GM21381 (cell line): Measurements from ENCODE around the gene ZMYM4.

Experiments used
- ATAC-seq: cut with Tn5 transposase; IDR thresholded peaks from one replicate; pipeline ENCODE4 v1.9.1; 2021; ENCODE audit warnings: mild to moderate bottlenecking, moderate library complexity; ENCODE audit not compliant: unreplicated experiment

The ZMYM4 gene

GRCh38 chr1:35274197-35274596 lies 5.7 kb downstream of the ZMYM4 start:
- ATAC-seq = no peak

GRCh38 chr1:35278886-35279554 lies 10.5 kb downstream of the ZMYM4 start:
- ATAC-seq = no peak

DNA sequence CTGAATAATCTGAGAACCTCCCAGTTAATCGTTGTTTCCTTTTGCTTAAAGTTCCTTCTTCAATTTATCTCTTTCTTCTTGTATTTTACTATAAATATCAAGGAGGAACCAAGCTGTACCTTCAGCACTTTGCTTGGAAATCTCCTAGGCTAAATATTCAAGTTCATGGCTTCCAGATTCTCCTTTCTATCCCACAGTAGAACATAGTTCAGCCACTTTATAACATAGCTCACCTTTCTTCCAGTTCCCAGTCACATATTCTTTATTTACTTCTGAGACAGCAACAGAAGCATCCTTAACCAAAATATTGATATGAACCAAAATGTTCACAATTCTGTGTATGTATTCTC lies 11.0 kb downstream of the ZMYM4 start:
- ATAC-seq = no peak

GRCh38 chr1:35280006-35280405 lies 11.5 kb downstream of the ZMYM4 start:
- ATAC-seq = no peak

DNA sequence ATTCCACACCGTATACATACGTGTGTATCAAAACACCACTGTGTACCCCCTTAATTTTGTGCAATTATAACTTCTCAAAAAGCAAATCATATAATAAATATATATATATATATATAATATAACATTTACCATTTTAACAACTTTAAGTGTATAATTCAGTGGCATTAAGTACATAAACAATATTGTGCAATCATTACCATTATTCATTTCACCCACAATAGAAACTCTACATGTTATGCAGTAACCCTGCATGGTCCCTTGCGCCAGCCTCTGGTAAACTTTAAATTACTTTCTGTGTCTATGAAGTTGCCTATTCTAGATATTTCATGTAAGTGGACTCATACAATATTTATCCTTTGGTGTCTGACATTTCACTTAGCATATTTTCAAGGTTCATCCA lies 13.1 kb downstream of the ZMYM4 start:
- ATAC-seq = no peak

GRCh38 chr1:35282172-35282571 lies 13.7 kb downstream of the ZMYM4 start:
- ATAC-seq = no peak

- no peak for ATAC-seq
Measured at GRCh38 chr1:35284852-35285251, 16.3 kb downstream of the ZMYM4 start.

DNA sequence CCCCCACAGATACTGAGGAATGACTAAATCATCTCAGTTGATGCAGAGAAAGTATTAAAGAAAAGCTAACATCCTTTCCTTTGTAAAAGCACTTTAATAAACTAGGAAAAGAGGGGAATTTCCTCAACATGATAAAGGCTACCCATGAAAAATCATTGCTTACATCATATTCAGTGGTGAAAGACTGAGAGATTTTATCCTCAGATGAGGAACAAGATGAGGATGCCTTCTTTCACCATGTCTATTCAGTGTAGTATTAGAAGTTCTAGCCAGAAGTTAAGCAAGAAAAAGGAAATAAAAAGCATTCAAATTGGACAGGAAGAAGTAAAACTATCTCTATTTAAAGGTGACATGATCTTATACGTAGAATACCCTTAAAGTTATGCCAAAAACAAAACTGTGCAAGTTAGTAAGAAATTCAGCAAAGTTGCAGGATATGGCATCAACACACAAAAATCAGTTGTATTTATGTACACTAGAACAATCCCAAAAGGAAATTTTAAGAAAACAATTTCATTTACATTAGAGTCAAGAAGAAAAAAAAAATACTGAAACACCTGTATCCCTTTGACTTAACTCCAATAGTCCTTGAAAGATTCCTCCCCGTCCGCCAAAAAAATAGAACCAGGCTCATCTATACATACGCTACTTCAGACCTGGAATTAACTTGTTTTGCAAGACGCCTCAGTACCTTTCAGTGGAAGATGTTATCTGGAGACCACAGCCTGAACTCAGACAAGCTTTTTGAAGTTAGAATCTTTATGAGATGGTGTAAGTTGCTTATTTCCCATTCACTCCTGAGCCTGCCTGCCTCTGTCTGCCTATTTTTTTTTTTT lies 17.5 kb downstream of the ZMYM4 start:
- no peak for ATAC-seq

- no peak for ATAC-seq
Measured at GRCh38 chr1:35287807-35288640, 19.5 kb downstream of the ZMYM4 start.

- ATAC-seq = no peak
Measured at GRCh38 chr1:35288761-35289160, 20.3 kb downstream of the ZMYM4 start.

- no peak for ATAC-seq
Measured at GRCh38 chr1:35290452-35290851, 21.9 kb downstream of the ZMYM4 start.

DNA sequence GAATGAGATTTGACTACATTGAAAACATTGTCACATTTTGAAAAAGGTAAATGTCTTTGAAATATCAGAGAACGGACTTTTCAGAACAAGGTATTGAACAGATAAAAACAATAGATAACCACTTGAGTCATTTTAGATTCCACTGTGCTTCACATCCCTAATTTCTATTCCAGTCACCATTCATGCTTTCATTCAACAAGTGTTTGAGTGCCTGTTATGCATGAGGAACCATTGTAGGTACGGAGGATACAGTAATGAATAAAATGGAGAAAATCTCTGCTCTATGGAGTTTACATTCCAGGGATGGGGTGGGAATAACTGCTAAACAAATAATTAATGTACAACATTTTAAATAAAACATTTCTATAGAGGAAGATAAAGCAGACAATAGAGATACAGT lies 26.3 kb downstream of the ZMYM4 start:
- no peak for ATAC-seq

GRCh38 chr1:35297886-35298285 lies 29.4 kb downstream of the ZMYM4 start:
- no peak for ATAC-seq

DNA sequence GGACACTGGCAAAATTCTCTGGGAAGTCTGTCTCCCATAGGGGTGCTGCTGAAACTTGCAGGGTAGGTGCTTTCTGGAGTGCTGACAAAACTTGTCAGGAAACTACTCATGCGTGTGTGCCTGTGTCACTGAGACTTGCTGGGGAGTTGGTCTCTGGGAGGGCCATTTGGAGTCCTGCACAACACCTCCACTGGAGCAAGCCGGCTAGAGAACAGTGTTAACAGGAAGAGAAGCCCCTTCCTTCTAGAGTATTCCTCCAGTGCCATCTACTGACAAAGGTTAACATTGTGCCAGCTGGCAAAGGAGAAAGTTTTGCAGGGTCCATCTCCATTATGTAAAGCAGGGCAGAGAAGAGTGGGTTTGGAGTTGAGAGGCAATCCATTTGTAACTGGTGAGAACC lies 30.0 kb downstream of the ZMYM4 start:
- ATAC-seq = no peak

GRCh38 chr1:35300376-35300775 lies 31.9 kb downstream of the ZMYM4 start:
- no peak for ATAC-seq

DNA sequence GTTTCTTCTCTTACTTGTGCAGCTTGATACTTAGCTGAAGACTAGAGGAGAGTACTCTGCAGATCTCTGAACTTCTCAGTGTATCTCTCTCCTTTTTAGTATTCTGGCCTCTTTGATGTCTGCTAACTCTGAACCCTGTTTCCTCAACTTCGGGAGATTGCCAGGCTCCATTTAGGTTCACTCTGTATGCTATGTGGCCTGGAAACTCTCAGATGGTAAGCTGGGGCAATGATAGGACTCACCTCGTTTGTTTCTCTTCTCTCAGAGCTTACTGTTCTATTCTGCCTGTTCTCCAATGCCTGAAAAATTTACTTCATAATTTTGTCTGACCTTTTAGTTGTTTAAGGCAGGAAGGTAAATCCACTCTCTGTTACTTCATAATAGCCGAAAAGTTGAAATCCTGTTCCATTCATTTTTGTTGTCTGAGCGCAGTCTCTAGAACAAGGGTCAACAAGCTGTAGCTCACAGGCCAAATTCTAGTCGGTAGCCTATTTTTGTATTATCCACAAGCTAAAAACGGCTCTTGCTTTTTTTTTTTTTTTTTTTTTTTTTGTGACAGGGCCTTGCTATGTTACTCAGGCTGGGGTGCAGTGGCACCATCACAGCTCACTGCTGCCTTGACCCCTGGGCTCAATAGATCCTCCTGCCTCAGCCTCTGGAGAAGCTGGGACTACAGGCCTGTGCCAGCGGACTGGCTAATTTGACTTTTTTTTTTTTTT lies 33.3 kb downstream of the ZMYM4 start:
- no peak for ATAC-seq

DNA sequence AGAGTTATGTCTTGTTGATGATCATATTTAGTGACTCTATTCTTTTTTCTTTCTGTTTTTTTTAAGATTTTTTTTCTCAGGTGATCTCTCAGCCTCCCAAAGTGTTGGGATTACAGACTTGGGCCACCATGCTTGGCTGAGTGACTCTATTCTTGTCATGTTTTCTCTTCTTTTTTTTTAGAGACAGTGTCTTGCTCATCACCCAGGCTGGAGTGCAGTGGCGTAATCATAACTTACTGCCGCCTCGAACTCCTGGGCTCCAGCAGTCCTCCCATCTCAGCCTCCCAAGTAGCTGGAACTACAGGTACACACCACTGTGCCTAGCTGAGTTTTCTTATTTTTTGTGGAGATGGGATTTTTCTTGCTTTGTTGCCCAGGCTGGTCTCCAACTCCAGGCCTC lies 36.9 kb downstream of the ZMYM4 start:
- no peak for ATAC-seq

DNA sequence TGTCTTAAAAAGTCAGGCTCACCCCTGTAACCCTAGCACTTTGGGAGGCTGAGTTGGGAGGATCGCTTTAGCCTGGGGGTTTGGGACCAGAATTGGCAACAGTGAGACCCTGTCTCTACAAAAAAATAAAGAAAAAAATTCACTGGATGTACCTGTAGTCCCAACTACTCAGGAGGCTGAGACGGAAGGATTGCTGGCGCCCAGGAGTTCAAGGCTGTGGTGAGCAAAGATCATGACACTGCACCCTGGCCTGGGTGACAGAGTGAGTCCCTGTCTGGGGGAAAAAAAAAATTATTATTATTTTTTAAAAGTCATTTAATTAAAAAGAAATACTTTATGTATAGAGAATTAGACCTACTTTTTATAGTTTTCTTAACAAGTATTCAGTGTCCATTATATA lies 47.1 kb downstream of the ZMYM4 start:
- no peak for ATAC-seq

GRCh38 chr1:35316264-35316663 lies 47.8 kb downstream of the ZMYM4 start:
- no peak for ATAC-seq

GRCh38 chr1:35319988-35320713 lies 51.6 kb downstream of the ZMYM4 start:
- no peak for ATAC-seq
